ENCODE results near the gene TSFM.

TSFM gene

GRCh38 chr12:57759360-57759980, 23.1 kb upstream of the TSFM start:
- Histone ChIP-seq H3K79me1 (ENCODE audit: low read depth, low read length) (peaks cover 3% of the 10 kb centered on the region), H2BK15ac (ENCODE audit: low read length) (no peak overlapping the region), H3K4me2 (ENCODE audit: insufficient read depth, low read length, poor library complexity, severe bottlenecking) (no peak overlapping the region), H3K9ac (ENCODE audit: low read depth, low read length, poor library complexity) (no peak overlapping the region), H3K36me3 (replicated peaks in 1 of 2; ENCODE audit: control insufficient read depth in 2 of 2, insufficient read depth in 2 of 2, low read length in 2 of 2) (peaks cover 10 to 67% of the 10 kb centered on the region in 2 donors), H3K27me3 (ENCODE audit: control insufficient read depth in 3 of 3, insufficient read depth in 3 of 3, low read depth in 1 of 3, low read length in 3 of 3) (peaks cover 0 to 28% (median 7%) of the 10 kb centered on the region in 3 experiments), H3K4me1 (ENCODE audit: control insufficient read depth in 2 of 2, insufficient read depth in 1 of 2, low read depth in 1 of 2, low read length in 2 of 2) (peaks cover 8 to 9% of the 10 kb centered on the region in 2 donors), H3K23ac (ENCODE audit: low read depth, low read length, poor library complexity) (no peak overlapping the region), H3K14ac (ENCODE audit: low read length) (no peak overlapping the region), H3K4me3 (ENCODE audit: low read length in 2 of 2) (no peak overlapping the region), H2BK120ac (ENCODE audit: low read depth, low read length) (no peak overlapping the region), H3K9me3 (replicated peaks in 1 of 2; ENCODE audit: control insufficient read depth in 2 of 2, insufficient read depth in 1 of 2, low read depth in 1 of 2, low read length in 2 of 2) (no peaks in the 10 kb centered on the region), H2BK12ac (ENCODE audit: low read length) (no peak overlapping the region), H3K4ac (ENCODE audit: low read length) (no peak overlapping the region), H3K18ac (ENCODE audit: low read length) (no peak overlapping the region), H2AK5ac (ENCODE audit: low read depth, low read length) (no peak overlapping the region), H2AFZ (ENCODE audit: low read length) (no peak overlapping the region), H3K27ac (replicated peaks; ENCODE audit: low read length) (no peak overlapping the region), H4K8ac (ENCODE audit: low read depth, low read length) (no peak overlapping the region), H2BK5ac (ENCODE audit: low read length) (no peak overlapping the region), H4K91ac (ENCODE audit: low read depth, low read length, poor library complexity) (no peak overlapping the region)
- DNase-seq (ENCODE audit: low spot score): no peak
- no CpG with 5 or more reads among the region's 3 CpGs for WGBS, 2 donors (ENCODE audit: extremely low coverage in 2 of 2, insufficient read length in 2 of 2, insufficient replicate concordance in 1 of 2)

GRCh38 chr12:57760347-57760982, 22.1 kb upstream of the TSFM start:
- Histone ChIP-seq H3K23ac (ENCODE audit: low read depth, low read length, poor library complexity) (no peak overlapping the region), H2BK12ac (ENCODE audit: low read length) (no peak overlapping the region), H3K27ac (replicated peaks; ENCODE audit: low read length) (no peak overlapping the region), H3K14ac (ENCODE audit: low read length) (no peak overlapping the region), H3K4me2 (ENCODE audit: insufficient read depth, low read length, poor library complexity, severe bottlenecking) (no peak overlapping the region), H2AFZ (ENCODE audit: low read length) (no peak overlapping the region), H2AK5ac (ENCODE audit: low read depth, low read length) (no peak overlapping the region), H3K4ac (ENCODE audit: low read length) (no peak overlapping the region), H3K27me3 (ENCODE audit: control insufficient read depth in 3 of 3, insufficient read depth in 3 of 3, low read depth in 1 of 3, low read length in 3 of 3) (peaks cover 0 to 38% (median 16%) of the 10 kb centered on the region in 3 experiments), H3K4me3 (ENCODE audit: low read length in 2 of 2) (no peak overlapping the region), H4K8ac (ENCODE audit: low read depth, low read length) (no peak overlapping the region), H3K4me1 (ENCODE audit: control insufficient read depth in 2 of 2, insufficient read depth in 1 of 2, low read depth in 1 of 2, low read length in 2 of 2) (peaks cover 6 to 7% of the 10 kb centered on the region in 2 donors), H2BK15ac (ENCODE audit: low read length) (no peak overlapping the region), H4K91ac (ENCODE audit: low read depth, low read length, poor library complexity) (no peak overlapping the region), H3K18ac (ENCODE audit: low read length) (no peak overlapping the region), H3K79me1 (ENCODE audit: low read depth, low read length) (peaks cover 3% of the 10 kb centered on the region), H3K9ac (ENCODE audit: low read depth, low read length, poor library complexity) (no peak overlapping the region), H2BK5ac (ENCODE audit: low read length) (no peak overlapping the region), H3K36me3 (replicated peaks in 1 of 2; ENCODE audit: control insufficient read depth in 2 of 2, insufficient read depth in 2 of 2, low read length in 2 of 2) (peaks cover 10 to 68% of the 10 kb centered on the region in 2 donors), H2BK120ac (ENCODE audit: low read depth, low read length) (no peak overlapping the region), H3K9me3 (replicated peaks in 1 of 2; ENCODE audit: control insufficient read depth in 2 of 2, insufficient read depth in 1 of 2, low read depth in 1 of 2, low read length in 2 of 2) (no peaks in the 10 kb centered on the region)
- WGBS, 2 donors (ENCODE audit: extremely low coverage in 2 of 2, insufficient read length in 2 of 2, insufficient replicate concordance in 1 of 2): no CpG with 5 or more reads among the region's 3 CpGs
- no peak for DNase-seq (ENCODE audit: low spot score)

GRCh38 chr12:57761391-57761998, 21.1 kb upstream of the TSFM start:
- Histone ChIP-seq H4K8ac (ENCODE audit: low read depth, low read length) (no peak overlapping the region), H3K4me3 (ENCODE audit: low read length in 2 of 2) (no peak overlapping the region), H3K4me1 (ENCODE audit: control insufficient read depth in 2 of 2, insufficient read depth in 1 of 2, low read depth in 1 of 2, low read length in 2 of 2) (peaks cover under 1 to 6% of the 10 kb centered on the region in 2 donors), H2BK5ac (ENCODE audit: low read length) (no peak overlapping the region), H3K14ac (ENCODE audit: low read length) (no peak overlapping the region), H3K4ac (ENCODE audit: low read length) (no peak overlapping the region), H3K23ac (ENCODE audit: low read depth, low read length, poor library complexity) (no peak overlapping the region), H3K27ac (replicated peaks; ENCODE audit: low read length) (no peak overlapping the region), H4K91ac (ENCODE audit: low read depth, low read length, poor library complexity) (no peak overlapping the region), H3K9me3 (replicated peaks in 1 of 2; ENCODE audit: control insufficient read depth in 2 of 2, insufficient read depth in 1 of 2, low read depth in 1 of 2, low read length in 2 of 2) (no peaks in the 10 kb centered on the region), H2AK5ac (ENCODE audit: low read depth, low read length) (no peak overlapping the region), H2BK12ac (ENCODE audit: low read length) (no peak overlapping the region), H3K79me1 (ENCODE audit: low read depth, low read length) (no peaks in the 10 kb centered on the region), H2BK15ac (ENCODE audit: low read length) (no peak overlapping the region), H2AFZ (ENCODE audit: low read length) (no peak overlapping the region), H2BK120ac (ENCODE audit: low read depth, low read length) (no peak overlapping the region), H3K36me3 (replicated peaks in 1 of 2; ENCODE audit: control insufficient read depth in 2 of 2, insufficient read depth in 2 of 2, low read length in 2 of 2) (peaks cover 10 to 68% of the 10 kb centered on the region in 2 donors), H3K18ac (ENCODE audit: low read length) (no peak overlapping the region), H3K4me2 (ENCODE audit: insufficient read depth, low read length, poor library complexity, severe bottlenecking) (no peak overlapping the region), H3K27me3 (ENCODE audit: control insufficient read depth in 3 of 3, insufficient read depth in 3 of 3, low read depth in 1 of 3, low read length in 3 of 3) (peaks cover 0 to 40% (median 21%) of the 10 kb centered on the region in 3 experiments), H3K9ac (ENCODE audit: low read depth, low read length, poor library complexity) (no peak overlapping the region)
- no peak for DNase-seq (ENCODE audit: low spot score)
- WGBS, 2 donors (ENCODE audit: extremely low coverage in 2 of 2, insufficient read length in 2 of 2, insufficient replicate concordance in 1 of 2): no CpG with 5 or more reads among the region's 4 CpGs

- H3K4me1 ChIP-seq (ENCODE audit: control insufficient read depth in 2 of 2, insufficient read depth in 1 of 2, low read depth in 1 of 2, low read length in 2 of 2): peaks cover 0 to 13% of the 10 kb centered on the region in 2 donors
- H3K27ac ChIP-seq (replicated peaks; ENCODE audit: low read length): no peak overlapping the region
- no peak overlapping the region for H2AK5ac ChIP-seq (ENCODE audit: low read depth, low read length)
- H2BK5ac ChIP-seq (ENCODE audit: low read length): no peak overlapping the region
- no peak overlapping the region for H3K23ac ChIP-seq (ENCODE audit: low read depth, low read length, poor library complexity)
- H3K9ac ChIP-seq (ENCODE audit: low read depth, low read length, poor library complexity): no peak overlapping the region
- H3K18ac ChIP-seq (ENCODE audit: low read length): no peak overlapping the region
- H2BK120ac ChIP-seq (ENCODE audit: low read depth, low read length): no peak overlapping the region
- no peak overlapping the region for H3K4me3 ChIP-seq (ENCODE audit: low read length in 2 of 2)
- H4K91ac ChIP-seq (ENCODE audit: low read depth, low read length, poor library complexity): no peak overlapping the region
- H3K14ac ChIP-seq (ENCODE audit: low read length): no peak overlapping the region
- no peak overlapping the region for H4K8ac ChIP-seq (ENCODE audit: low read depth, low read length)
- DNase-seq (ENCODE audit: low spot score): no peak
- H2BK12ac ChIP-seq (ENCODE audit: low read length): no peak overlapping the region
- no peak overlapping the region for H2AFZ ChIP-seq (ENCODE audit: low read length)
- peaks cover 0 to 45% (median 22%) of the 10 kb centered on the region in 3 experiments for H3K27me3 ChIP-seq (ENCODE audit: control insufficient read depth in 3 of 3, insufficient read depth in 3 of 3, low read depth in 1 of 3, low read length in 3 of 3)
- H3K36me3 ChIP-seq (replicated peaks in 1 of 2; ENCODE audit: control insufficient read depth in 2 of 2, insufficient read depth in 2 of 2, low read length in 2 of 2): peaks cover 10 to 69% of the 10 kb centered on the region in 2 donors
- H3K79me1 ChIP-seq (ENCODE audit: low read depth, low read length): no peaks in the 10 kb centered on the region
- H3K4ac ChIP-seq (ENCODE audit: low read length): no peak overlapping the region
- no CpG with 5 or more reads among the region's 2 CpGs for WGBS, 2 donors (ENCODE audit: extremely low coverage in 2 of 2, insufficient read length in 2 of 2, insufficient replicate concordance in 1 of 2)
- no peak overlapping the region for H2BK15ac ChIP-seq (ENCODE audit: low read length)
- no peaks in the 10 kb centered on the region for H3K9me3 ChIP-seq (replicated peaks in 1 of 2; ENCODE audit: control insufficient read depth in 2 of 2, insufficient read depth in 1 of 2, low read depth in 1 of 2, low read length in 2 of 2)
- no peak overlapping the region for H3K4me2 ChIP-seq (ENCODE audit: insufficient read depth, low read length, poor library complexity, severe bottlenecking)
Measured at GRCh38 chr12:57762463-57762862, 20.1 kb upstream of the TSFM start.

Measured in neuronal stem cell (in vitro differentiated cells).